Measurements from ENCODE around the gene POGLUT2. TPM values are rescaled to one million over a fixed set of nuclear protein-coding genes. Genes with fewer than 3 reads are reported as not detected.
A peak's percentile ranks its signal among the peaks of the same experiment; 100 is the strongest.
"Not testable (repeated sequence)": the region's sequence is repeated elsewhere in the genome, so short reads cannot be mapped to it uniquely, and the experiment has no call there.

Gene POGLUT2
- total RNA-seq, 1 experiment from 2014 or later: 38.8 TPM

GRCh38 chr13:102807699-102808098 lies 8.9 kb upstream of the POGLUT2 start:
- no peak for DNase-seq (ENCODE audit: low spot score)

- no peak for DNase-seq (ENCODE audit: low spot score)
These were observed 6.9 kb upstream of the POGLUT2 start for GRCh38 chr13:102805680-102806079.

GRCh38 chr13:102800145-102801041 lies 1.6 kb upstream of the POGLUT2 start:
- DNase-seq (ENCODE audit: low spot score): peak; percentile 57

- no peak for DNase-seq (ENCODE audit: low spot score)
These were observed 809 bp upstream of the POGLUT2 start for GRCh38 chr13:102799426-102800144.

- DNase-seq (ENCODE audit: low spot score): no peak
These were observed 5.0 kb downstream of the POGLUT2 start for GRCh38 chr13:102793611-102794355.

- no peak for DNase-seq (ENCODE audit: low spot score)
These were observed 6.4 kb downstream of the POGLUT2 start for GRCh38 chr13:102792396-102792795.

GRCh38 chr13:102788683-102789082 lies 10.1 kb downstream of the POGLUT2 start:
- DNase-seq (ENCODE audit: low spot score): no peak

GRCh38 chr13:102784483-102784882 lies 14.3 kb downstream of the POGLUT2 start:
- DNase-seq (ENCODE audit: low spot score): no peak

GRCh38 chr13:102781591-102781990 lies 17.2 kb downstream of the POGLUT2 start:
- no peak for DNase-seq (ENCODE audit: low spot score)

GRCh38 chr13:102780656-102781055 lies 18.1 kb downstream of the POGLUT2 start:
- not testable (repeated sequence) for DNase-seq (ENCODE audit: low spot score)

GRCh38 chr13:102779436-102780159 lies 19.2 kb downstream of the POGLUT2 start:
- DNase-seq (ENCODE audit: low spot score): peak; percentile 18

- DNase-seq (ENCODE audit: low spot score): no peak
These were observed 21.0 kb downstream of the POGLUT2 start for GRCh38 chr13:102777736-102778135.

GRCh38 chr13:102776271-102776670 lies 22.5 kb downstream of the POGLUT2 start:
- DNase-seq (ENCODE audit: low spot score): no peak

GRCh38 chr13:102774591-102775520 lies 23.9 kb downstream of the POGLUT2 start:
- DNase-seq (ENCODE audit: low spot score): peak; percentile 11

GRCh38 chr13:102774214-102774568 lies 24.6 kb downstream of the POGLUT2 start:
- DNase-seq (ENCODE audit: low spot score): no peak

- peak; percentile 66 for DNase-seq (ENCODE audit: low spot score)
These were observed 25.1 kb downstream of the POGLUT2 start, which contains the start of gene TEX30 for GRCh38 chr13:102773441-102774213. TSS of gene TEX30 (minus strand) at chr13:102773786. CDS start at chr13:102770026, 3,760 bp downstream.

- DNase-seq (ENCODE audit: low spot score): no peak
These were observed 26.7 kb downstream of the POGLUT2 start for GRCh38 chr13:102772042-102772425.

- DNase-seq (ENCODE audit: low spot score): no peak
These were observed 27.3 kb downstream of the POGLUT2 start for GRCh38 chr13:102771298-102772041.

GRCh38 chr13:102770435-102770834 lies 28.3 kb downstream of the POGLUT2 start:
- no peak for DNase-seq (ENCODE audit: low spot score)
